Activated T-helper 1 cell treated with anti-CD3 and anti-CD28 coated beads, Interleukin-12 subunit alpha, Interleukin-12 subunit beta, Interleukin-2, Interleukin-4 antibody, amounts not matched to agents 30 ng/mL and 10 ng/mL and 1 ng/mL, durations not matched to agents 14 hours and 24 hours and 36 hours (primary cell): ENCODE data around the gene TBC1D16. TPM values are rescaled to one million over a fixed set of nuclear protein-coding genes. Genes with fewer than 3 reads are reported as not detected.
"Not testable (repeated sequence)": the region's sequence is repeated elsewhere in the genome, so short reads cannot be mapped to it uniquely, and the experiment has no call there.

Experiments
- DNase-seq: peaks from one replicate; pipeline ENCODE4 v3.0.0; 2021; ENCODE audit warnings: low spot score
- H3K27ac Mint-ChIP-seq: one replicate; pipeline ENCODE4 v1.8.0; 2021; ENCODE audit warnings: mild to moderate bottlenecking, mixed read lengths
- H3K27me3 Mint-ChIP-seq: one replicate; pipeline ENCODE4 v1.8.0; 2022; ENCODE audit warnings: mild to moderate bottlenecking, moderate library complexity, mixed read lengths; ENCODE audit not compliant: insufficient read depth
- H3K36me3 Mint-ChIP-seq: one replicate; pipeline ENCODE4 v1.8.0; 2021; ENCODE audit warnings: low read depth, mixed read lengths
- H3K4me1 Mint-ChIP-seq: one replicate; pipeline ENCODE4 v1.8.0; 2021; ENCODE audit warnings: low read depth, mixed read lengths
- H3K4me3 Mint-ChIP-seq: one replicate; pipeline ENCODE4 v1.8.0; 2021; ENCODE audit warnings: mild to moderate bottlenecking, moderate library complexity, mixed read lengths
- H3K9me3 Mint-ChIP-seq: one replicate; pipeline ENCODE4 v1.8.0; 2021; ENCODE audit warnings: mixed read lengths
- intact Hi-C: fragments of 100-400 bp; cut with micrococcal nuclease; formaldehyde crosslinking; loops from one replicate; pipeline ENCODE4 v1.15.1; 2024
- total RNA-seq: library from RNA; stranded (reverse); gene quantifications from 2 replicates; pipeline ENCODE4 v1.2.3, GENCODE V29; 2022

Gene TBC1D16
- total RNA-seq, 1 donor from 2014 or later, result 1.9 TPM

DNA sequence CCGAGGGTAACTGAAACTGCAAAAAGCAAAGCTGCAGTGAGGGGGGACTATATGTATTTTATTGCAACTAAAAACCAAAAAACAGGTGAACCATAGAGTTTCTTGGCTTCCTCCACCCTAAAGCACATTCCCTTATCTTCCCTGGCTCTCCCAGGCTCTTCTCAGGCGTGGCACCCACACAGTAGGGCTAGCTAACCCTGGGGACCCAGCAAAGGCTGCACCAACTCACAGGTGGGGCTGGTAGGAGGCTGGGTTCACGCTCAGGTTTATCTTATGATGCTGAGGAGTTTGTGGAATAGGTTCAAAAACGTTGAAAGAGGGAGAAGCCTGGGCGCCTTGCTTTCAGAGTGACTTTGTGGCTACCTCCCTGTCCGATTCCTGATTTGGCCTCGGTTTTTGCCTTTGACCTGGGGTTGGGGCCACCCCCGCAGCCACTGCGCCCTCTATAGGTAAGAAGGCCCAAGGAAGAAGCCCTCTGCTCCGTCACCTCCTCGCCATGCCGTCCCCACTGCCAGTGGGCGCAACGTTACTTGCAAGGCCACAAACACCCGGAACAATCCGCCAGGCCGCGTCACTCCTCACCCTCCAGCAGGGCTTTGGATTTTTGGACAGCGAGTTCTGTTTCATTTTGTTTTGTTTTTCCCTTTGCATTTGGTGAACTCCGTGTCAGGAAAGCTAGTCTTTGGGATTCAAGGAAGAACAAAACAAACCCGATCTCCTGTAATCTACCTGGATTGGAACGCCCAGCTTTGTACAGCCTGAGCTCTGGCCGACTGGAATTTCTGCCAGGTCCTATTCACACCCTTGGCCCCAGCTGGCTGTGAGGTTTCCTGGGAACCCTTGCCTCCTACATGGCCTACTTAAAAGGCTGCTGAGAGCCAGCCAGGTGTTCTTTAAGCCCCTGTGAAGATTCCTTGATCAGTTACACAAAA lies 60.8 kb downstream of the TBC1D16 start:
- Mint-ChIP-seq H3K4me1 (no peaks in the 10 kb centered on the region), H3K27ac (no peak overlapping the region), H3K9me3 (no peaks in the 10 kb centered on the region), H3K36me3 (no peaks in the 10 kb centered on the region), H3K4me3 (no peak overlapping the region), H3K27me3 (peaks cover 4% of the 10 kb centered on the region)
- no peak for DNase-seq
- intact Hi-C loops, result no loop called here

DNA sequence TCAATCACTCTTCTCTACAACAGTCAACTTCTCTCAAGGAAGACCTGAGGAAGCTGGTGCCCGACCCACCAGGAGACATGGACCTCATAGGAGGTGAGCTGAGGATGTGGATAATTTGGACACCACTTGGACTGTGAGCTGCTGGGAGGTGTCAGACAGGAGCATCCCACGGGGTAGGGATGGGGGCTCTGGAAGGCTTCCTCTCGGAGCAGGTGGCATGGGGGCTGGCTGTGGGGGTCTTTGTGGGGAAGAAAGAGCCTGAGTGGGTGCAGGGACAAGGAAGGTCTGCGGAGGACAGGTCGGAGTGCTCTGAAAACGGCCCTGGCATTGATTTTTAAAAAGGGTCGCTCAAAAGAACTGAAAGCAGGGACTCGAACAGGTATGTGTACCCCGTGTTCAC lies 64.0 kb downstream of the TBC1D16 start:
- DNase-seq, result no peak
- no peaks in the 10 kb centered on the region for H3K36me3 Mint-ChIP-seq
- no peak overlapping the region for H3K27ac Mint-ChIP-seq
- intact Hi-C loops, result no loop called here
- H3K4me1 Mint-ChIP-seq, result no peaks in the 10 kb centered on the region
- H3K27me3 Mint-ChIP-seq, result peaks cover 15% of the 10 kb centered on the region
- no peak overlapping the region for H3K4me3 Mint-ChIP-seq
- no peaks in the 10 kb centered on the region for H3K9me3 Mint-ChIP-seq

DNA sequence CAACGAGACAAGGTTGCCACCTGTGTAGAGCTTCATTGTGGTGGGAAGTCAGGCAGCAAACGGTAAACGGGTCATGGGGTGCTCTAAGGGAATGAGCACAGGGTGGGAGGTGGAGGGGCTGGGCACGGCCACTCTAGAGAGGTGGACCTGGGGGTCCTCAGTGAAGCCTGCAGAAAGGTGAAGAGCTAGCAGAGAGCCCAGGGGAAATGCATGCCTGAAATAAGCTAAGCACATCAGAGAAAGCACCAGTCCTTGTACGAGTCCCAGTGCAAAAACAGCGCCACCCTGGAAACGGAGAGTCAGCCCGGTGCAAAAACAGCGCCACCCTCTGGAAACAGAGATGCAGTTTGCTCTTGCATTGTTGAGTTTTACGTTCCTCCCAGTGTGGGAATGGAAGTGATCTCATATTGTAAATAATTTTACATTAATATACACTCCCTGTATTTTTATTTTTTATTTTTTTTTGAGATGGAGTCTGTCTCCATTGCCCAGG lies 65.0 kb downstream of the TBC1D16 start:
- Mint-ChIP-seq H3K36me3 (no peaks in the 10 kb centered on the region), H3K27ac (no peak overlapping the region), H3K27me3 (peaks cover 19% of the 10 kb centered on the region), H3K4me1 (no peaks in the 10 kb centered on the region), H3K4me3 (no peak overlapping the region), H3K9me3 (no peaks in the 10 kb centered on the region)
- intact Hi-C loops, result loop anchor here (1.0 kb wide), 1 partner anchor 228 kb away; no protein-coding TSS in a partner anchor
- DNase-seq, result no peak

- H3K4me1 Mint-ChIP-seq, result no peaks in the 10 kb centered on the region
- no peak overlapping the region for H3K27ac Mint-ChIP-seq
- peaks cover 19% of the 10 kb centered on the region for H3K27me3 Mint-ChIP-seq
- no peak for DNase-seq
- intact Hi-C loops, result loop anchor here (1.0 kb wide), 1 partner anchor 228 kb away; no protein-coding TSS in a partner anchor
- no peaks in the 10 kb centered on the region for H3K36me3 Mint-ChIP-seq
- H3K4me3 Mint-ChIP-seq, result no peak overlapping the region
- H3K9me3 Mint-ChIP-seq, result no peaks in the 10 kb centered on the region
Observed at GRCh38 chr17:79969906-79970305, 65.8 kb downstream of the TBC1D16 start.

DNA sequence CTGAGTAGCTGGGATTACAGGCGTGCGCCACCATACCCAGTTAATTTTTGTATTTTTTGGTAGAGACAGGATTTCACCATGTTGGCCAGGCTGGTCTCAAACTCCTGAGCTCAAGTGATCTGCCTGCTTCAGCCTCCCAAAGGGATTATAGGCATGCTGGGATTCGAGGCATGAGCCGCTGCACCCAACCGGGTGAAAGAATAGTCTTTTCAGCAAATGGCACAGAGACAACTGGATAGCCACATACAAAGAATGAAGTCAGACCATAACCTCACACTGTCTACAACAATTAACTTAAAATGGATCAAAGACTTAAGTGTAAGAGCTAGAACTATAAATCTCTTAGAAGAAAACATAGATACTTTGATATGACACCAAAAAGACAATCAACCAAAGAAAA lies 67.6 kb downstream of the TBC1D16 start:
- Mint-ChIP-seq H3K4me3 (no peak overlapping the region), H3K27me3 (peaks cover 21% of the 10 kb centered on the region), H3K36me3 (no peaks in the 10 kb centered on the region), H3K4me1 (no peaks in the 10 kb centered on the region), H3K27ac (no peak overlapping the region), H3K9me3 (no peaks in the 10 kb centered on the region)
- DNase-seq, result no peak
- intact Hi-C loops, result no loop called here

DNA sequence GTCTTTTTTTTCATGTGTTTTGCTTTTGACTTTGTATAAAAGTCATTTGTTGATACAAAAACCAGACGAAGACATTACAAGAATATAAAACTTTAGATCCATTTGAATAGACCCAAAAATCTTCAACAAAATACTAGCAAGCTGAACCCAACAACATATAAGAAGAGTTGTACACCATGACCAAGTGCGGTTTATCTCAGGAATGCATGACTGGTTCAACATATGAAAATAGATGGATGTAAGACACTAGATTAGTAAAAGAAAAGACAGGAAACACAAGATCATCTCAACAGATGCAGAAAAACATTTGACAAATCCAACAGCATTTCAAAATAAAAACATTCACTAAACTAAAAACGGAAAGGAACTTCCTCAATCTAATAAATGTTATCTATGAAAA lies 69.0 kb downstream of the TBC1D16 start:
- no peaks in the 10 kb centered on the region for H3K9me3 Mint-ChIP-seq
- H3K27ac Mint-ChIP-seq, result no peak overlapping the region
- peaks cover 17% of the 10 kb centered on the region for H3K27me3 Mint-ChIP-seq
- no peak overlapping the region for H3K4me3 Mint-ChIP-seq
- no peaks in the 10 kb centered on the region for H3K36me3 Mint-ChIP-seq
- no peaks in the 10 kb centered on the region for H3K4me1 Mint-ChIP-seq
- DNase-seq, result no peak
- intact Hi-C loops, result no loop called here

DNA sequence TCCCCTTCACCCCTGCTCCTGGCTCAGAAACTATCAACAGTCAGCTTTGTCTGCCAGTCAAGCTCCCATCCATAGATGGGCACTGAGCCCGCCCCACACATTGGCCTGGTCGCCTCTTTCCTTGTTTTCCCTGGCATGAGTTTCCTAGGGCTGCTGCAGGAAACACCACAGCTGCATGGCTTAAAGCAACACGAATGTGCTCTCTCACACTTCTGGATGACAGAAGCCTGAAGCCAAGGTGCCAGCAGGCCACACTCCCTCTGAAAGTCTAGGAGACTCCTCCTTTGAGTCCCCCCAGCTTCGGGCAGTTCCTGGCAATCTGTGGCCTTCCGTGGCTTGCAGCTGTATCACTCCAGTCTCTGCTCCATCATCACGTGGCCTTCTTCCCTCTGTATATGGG lies 69.9 kb downstream of the TBC1D16 start:
- Mint-ChIP-seq H3K9me3 (no peaks in the 10 kb centered on the region), H3K27ac (no peak overlapping the region), H3K36me3 (no peaks in the 10 kb centered on the region), H3K4me3 (no peak overlapping the region), H3K27me3 (peaks cover 17% of the 10 kb centered on the region), H3K4me1 (peaks cover 5% of the 10 kb centered on the region)
- no peak for DNase-seq
- intact Hi-C loops, result no loop called here

- H3K4me1 Mint-ChIP-seq, H3K9me3 Mint-ChIP-seq, intact Hi-C loops, H3K36me3 Mint-ChIP-seq, H3K4me3 Mint-ChIP-seq, DNase-seq, H3K27ac Mint-ChIP-seq: not testable (repeated sequence)
- peaks cover 19% of the 10 kb centered on the region for H3K27me3 Mint-ChIP-seq
Observed at GRCh38 chr17:79962467-79962866, 73.2 kb downstream of the TBC1D16 start.

- H3K4me1 Mint-ChIP-seq, H3K9me3 Mint-ChIP-seq, H3K27ac Mint-ChIP-seq, DNase-seq, H3K4me3 Mint-ChIP-seq, H3K36me3 Mint-ChIP-seq, intact Hi-C loops: not testable (repeated sequence)
- H3K27me3 Mint-ChIP-seq, result peaks cover 19% of the 10 kb centered on the region
Observed at GRCh38 chr17:79961567-79961966, 74.1 kb downstream of the TBC1D16 start.

DNA sequence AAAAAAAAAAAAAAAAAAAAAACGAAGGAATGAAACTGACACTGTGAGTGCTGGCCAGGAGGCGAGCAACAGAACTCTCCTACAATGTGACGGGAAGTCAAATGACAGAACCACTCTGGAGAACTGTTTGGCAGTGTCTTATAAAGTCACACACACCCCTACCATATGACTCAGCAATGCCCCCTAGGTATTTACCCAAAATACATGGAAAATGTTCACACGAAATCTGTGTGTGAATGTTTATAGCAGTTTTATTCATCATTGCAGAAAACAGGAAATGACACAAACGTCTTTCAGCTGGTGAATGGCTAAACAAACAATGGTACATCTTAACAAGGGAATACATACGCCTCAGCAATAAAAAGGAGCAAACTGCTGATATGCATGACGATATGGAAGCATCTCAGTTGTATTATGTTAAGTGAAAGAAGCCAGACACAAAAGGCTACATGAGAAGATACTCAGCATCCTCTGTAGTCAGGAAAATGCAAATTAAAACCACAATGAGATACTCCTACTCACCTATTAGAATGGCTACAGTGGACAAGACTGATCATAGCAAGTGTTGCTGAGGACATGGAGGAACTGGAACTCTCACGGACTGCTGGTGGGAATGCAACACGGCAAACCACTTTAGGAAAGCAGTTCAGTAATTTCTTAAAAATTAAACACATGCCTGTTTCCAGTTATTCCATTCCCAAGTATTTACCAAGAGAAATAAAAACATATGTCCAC lies 74.7 kb downstream of the TBC1D16 start:
- Mint-ChIP-seq H3K27me3 (peaks cover 15% of the 10 kb centered on the region), H3K36me3 (no peaks in the 10 kb centered on the region)
- intact Hi-C loops, result no loop called here

DNA sequence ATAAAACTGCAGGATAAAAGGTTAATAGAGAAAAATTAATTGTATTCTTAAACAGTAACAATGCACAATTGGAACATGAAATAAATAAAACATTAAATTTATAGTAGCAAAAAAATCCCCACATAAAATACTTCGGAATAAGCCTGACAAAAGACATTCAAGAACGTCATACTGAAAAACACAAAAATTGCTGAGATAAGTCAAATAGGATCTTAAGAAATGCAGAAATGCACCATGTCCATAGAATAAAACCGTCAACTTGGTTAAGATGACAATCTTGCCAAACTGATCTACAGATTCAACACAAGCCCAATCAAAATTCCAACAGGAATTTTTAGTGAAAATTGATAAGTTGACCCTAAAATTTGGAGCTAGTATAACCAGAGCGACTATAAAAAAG lies 76.6 kb downstream of the TBC1D16 start:
- Mint-ChIP-seq H3K36me3 (no peaks in the 10 kb centered on the region), H3K9me3 (no peaks in the 10 kb centered on the region), H3K27ac (no peak overlapping the region), H3K27me3 (peaks cover 15% of the 10 kb centered on the region), H3K4me3 (no peak overlapping the region), H3K4me1 (peaks cover 6% of the 10 kb centered on the region)
- no peak for DNase-seq
- intact Hi-C loops, result no loop called here

More for the DNA sequence above, 74.7 kb downstream of the TBC1D16 start:
- no peak for DNase-seq
- Mint-ChIP-seq H3K9me3 (no peaks in the 10 kb centered on the region), H3K27ac (no peak overlapping the region), H3K4me1 (peaks cover 6% of the 10 kb centered on the region), H3K4me3 (no peak overlapping the region)

DNA sequence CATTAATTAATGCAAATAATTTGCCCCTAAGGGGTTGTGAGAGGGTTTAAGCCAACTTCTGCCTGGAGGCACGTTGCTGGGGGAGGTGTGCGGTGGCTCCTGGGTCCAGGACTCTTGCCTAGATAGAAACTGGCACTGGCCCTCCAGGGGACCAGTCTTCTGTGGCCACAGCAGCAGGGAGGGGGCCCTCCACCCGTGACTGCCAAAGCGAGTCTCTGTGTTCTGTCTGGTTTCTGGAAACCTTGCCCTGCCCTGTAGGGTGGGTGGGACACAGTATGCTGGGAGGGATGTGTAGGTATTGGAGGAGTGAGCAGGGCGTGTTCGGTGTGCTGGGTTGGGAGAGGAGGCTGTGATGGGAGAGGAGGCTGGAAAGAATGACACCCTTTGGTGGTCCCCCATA lies 78.8 kb downstream of the TBC1D16 start:
- intact Hi-C loops, result no loop called here
- Mint-ChIP-seq H3K4me3 (no peak overlapping the region), H3K27ac (no peak overlapping the region), H3K36me3 (no peaks in the 10 kb centered on the region), H3K4me1 (peaks cover 6% of the 10 kb centered on the region), H3K27me3 (peaks cover 19% of the 10 kb centered on the region), H3K9me3 (no peaks in the 10 kb centered on the region)
- DNase-seq, result no peak

DNA sequence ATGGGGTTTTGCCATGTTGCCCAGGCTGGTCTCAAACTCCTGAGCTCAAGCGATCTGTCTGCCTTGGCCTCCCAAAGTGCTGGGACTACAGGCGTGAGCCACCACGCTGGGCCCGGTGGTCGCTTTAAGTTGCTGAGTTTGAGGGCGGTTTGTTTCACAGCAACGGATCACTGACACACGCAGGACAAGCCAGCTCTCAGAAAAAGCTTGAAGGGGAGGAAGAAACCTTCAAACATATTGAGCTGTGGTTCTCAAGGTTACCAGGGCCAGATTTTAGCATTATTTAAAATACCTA lies 79.3 kb downstream of the TBC1D16 start:
- H3K4me1 Mint-ChIP-seq, H3K27ac Mint-ChIP-seq, H3K36me3 Mint-ChIP-seq, H3K4me3 Mint-ChIP-seq, intact Hi-C loops, H3K9me3 Mint-ChIP-seq, DNase-seq: not testable (repeated sequence)
- peaks cover 19% of the 10 kb centered on the region for H3K27me3 Mint-ChIP-seq
